GM10847 (cell line): Measurements from ENCODE around the gene LANCL3.

Experiments used
- POLR2A ChIP-seq: IDR thresholded peaks from 2 replicates; pipeline ENCODE4 v1.6.1; 2011; ENCODE audit not compliant: insufficient read length; ENCODE audit errors: extremely low read depth

The LANCL3 gene

DNA sequence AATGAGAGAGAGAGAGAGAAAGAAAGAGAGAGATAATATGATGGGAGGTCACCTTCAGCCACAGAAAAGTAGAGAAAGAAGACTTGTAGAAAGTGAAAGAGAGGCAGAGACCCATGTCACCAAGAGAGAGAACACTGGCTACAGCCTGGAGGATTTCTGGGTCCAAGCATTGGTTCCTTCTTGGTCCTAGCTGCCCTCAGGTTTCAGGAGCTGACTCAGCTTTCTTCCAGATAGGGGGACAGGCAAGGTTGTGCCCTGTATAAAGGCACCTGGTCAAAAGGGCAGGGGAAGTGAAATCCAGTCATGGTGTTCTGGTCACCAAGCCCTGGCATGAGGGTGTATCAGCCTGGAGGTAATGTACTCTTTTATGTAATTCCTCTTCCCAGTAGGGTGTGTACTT is 66.6 kb downstream of the LANCL3 start:
- no peak for TF ChIP-seq POLR2A

DNA sequence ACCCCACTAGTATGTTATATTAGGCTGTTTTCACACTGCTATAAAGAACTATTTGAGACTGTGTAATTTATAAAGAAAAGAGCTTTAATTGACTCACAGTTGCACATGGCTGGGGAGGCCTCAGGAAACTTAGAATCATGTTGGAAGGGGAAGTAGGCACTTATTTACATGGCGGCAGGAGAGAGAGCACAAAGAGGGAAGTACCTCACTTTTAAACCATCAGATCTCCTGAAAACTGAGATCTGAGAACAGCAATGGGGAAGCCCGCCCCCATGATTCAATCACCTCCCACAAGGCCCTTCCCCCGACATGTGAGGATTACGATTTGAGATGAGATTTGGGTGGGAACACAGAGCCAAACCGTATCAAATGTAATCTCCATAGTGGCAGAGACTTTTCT is 68.7 kb downstream of the LANCL3 start:
- no peak for TF ChIP-seq POLR2A

DNA sequence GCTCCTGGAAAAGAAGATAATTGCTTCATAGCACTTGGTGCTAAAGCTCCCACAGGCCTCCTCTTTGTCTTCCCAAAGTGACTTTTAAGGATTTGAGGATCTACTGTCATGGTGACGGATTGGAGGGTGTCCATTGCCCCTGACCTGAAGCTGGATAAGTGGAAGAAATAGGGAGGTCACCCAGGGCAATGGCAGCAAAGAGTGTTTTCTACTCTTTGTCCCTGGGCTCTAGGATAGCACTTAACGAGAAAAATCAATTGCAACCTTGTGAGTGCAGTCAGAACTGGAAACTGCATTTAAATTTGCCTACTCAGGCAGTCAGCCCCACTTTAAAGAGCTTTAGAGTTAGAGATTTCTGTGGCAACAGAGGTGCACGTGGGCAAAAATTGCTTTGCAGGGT is 70.4 kb downstream of the LANCL3 start:
- TF ChIP-seq POLR2A: no peak

DNA sequence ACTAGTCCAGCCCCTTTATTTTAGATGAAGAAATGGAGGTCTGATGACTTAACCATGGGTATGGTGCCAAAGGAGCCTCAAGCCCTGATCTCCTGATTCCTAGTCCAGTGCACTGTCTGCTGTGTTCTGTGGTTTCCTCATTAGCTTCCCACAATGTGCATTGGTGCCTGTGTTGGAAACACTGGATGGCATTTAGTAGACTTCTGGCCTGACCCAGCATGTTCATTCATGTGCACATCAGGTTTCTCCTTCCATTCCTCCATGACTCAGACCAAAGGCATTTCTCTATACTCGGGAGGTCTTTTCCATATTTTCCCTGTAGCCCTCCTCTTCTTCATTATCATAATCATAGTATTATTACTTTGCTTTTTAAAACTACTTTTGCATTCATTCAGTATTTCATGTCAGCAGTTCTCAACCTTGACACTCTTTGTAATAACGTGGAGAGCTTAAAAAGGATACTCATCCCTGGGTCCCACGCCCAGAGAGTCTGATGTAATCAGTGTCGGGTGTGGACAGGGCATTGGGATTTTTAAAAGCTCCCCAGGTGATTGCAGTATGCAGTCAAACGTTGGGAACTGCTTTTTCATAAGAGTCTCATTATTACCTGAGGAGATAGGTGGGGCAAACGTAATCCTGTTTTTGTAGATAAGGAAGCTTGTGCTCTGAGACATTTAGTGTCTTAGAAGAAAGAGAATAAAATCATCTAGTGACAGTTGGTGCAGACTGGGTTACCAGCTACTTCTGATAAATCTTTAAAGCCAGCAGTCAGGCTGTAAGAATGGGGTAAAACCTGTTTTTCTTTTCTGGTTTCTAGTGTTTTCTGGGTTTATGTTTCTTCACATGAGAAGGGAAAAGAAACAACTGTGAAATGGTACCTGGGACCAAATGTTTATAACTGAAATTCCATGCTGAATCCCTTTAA is 73.2 kb downstream of the LANCL3 start:
- no peak for TF ChIP-seq POLR2A

DNA sequence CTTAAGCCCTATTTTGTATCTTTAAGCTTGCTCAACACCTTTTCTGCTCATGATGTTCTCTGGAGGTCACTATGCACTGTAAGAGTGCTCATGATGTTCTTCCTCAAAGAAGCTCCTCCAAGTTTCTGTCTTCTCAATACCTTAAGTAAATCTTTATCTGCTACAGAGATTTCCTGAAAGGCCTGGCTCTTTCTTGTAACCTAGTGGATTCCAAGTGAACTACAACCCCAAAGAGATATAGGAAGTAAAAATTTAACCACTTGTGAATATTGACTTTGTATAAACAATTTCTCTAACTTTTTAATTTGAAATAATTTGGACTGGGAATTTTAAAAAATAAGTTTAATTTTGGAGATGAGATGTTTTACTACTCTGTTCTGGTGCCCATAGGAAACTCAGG is 74.8 kb downstream of the LANCL3 start:
- TF ChIP-seq POLR2A: no peak

DNA sequence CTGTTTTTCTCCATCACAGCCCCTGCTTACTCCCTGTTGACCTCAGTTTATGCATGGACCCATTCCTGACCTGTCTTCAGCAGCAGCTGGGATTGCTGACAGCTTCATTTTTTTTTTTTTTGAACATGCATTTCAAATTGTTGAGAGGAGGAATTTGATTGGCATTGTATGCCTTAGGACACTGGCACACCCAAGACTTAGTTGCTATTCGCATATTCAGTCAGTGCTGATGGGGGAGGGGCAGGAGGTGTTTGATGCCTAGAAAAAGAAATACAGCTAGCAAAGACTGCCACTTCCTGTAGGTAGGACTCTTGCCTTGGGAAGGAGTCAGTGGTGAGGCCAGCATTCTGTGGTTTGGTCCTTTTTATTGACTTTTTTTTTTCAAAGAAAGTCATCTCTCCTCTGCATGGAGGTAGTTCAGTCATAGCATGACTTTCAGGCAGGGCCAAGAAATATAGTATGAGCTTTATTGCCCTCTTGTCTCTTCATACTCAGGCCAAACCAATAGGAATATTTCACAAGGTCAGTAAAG is 80.5 kb downstream of the LANCL3 start:
- TF ChIP-seq POLR2A: no peak

DNA sequence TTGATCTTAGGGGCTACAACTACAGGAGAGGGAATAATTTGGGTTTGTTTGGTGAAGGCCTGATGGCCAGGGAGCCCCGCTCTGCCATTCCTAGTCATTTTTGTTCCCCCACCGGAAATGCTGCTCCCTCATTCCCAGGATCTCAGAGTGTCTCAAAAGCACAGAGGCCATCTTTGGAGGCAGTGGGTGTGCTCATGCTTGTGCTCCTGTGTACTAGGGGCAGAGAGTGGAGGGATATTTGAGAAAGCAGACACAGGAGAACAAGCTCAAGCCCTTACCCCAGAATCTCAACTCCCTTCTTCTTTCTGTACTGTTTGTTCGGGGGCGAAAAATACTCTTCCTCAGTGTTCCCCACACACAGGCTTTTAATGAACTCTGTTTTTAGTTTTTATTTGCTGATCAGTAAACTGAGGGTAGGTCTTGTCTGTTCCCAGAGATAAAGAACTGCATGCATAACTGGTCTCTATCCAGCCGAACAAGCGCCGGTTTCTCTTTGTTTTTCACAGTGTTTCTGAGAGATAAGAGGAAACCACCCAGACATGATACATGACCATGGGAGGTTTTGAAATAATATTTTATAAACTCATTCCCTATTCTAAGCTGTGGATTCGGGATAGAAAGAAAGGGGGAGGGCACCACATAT is 81.2 kb downstream of the LANCL3 start:
- no peak for TF ChIP-seq POLR2A

DNA sequence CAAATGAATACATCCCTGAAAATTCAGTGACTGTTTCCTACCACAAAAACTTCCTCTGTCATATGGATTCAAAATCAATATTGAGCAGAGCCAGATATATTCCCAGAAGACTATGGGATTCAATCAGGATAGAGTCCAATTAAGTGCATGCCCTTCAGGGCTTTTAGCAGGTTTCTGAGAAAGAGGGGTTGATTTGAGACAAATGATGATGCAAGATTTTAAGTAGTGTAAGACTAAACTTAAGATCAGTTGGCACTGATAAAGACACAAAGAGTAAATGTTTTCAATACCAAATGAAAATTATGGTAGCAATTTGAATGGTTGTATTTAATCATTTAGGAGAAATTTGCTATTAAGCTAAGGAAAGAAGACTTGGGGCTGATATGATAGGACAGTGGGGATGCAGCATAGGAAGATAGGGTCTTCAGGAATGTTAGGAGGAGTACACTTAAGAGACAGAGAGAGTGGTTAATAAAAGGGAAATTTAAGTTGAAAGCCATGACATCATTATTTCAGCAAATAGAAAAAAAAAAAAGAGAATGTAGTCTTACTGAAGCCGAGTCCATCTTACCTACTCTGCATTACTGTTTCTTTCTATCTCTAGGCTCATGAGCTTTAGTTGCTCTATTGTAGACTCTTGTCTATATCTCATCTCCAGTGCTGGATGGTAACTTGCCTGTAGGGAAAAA is 82.1 kb downstream of the LANCL3 start:
- no peak for TF ChIP-seq POLR2A

DNA sequence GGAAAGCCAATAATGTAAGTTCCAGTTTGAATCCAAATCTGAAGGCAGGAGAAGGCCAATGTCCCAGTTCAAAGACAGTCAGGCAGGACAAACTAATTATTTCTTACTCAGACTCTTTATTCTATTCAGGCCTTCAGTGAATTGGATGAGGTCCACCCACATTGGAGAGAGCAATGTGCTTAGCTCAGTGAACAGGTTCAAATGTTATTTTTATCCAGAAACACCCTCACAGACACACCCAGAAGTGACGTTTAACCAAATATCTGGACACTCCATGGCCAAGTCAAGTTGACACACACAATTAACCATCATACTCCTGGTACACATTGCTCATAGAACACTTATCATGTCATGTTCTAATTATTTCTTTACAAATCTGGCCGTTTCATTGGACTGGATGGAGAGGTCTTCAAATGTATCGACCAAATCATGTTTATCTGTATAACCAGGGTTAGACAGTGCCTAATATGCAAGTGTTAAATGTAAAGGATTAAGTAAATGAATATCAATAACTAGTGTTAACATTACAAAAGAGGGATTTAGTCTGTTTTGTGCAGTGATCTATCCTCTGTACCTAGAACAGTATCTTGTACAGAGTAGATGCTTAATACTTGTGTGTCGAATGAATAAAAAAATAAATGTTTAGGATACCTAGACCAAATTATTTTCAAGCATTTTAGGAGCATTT is 87.0 kb downstream of the LANCL3 start:
- TF ChIP-seq POLR2A: no peak

DNA sequence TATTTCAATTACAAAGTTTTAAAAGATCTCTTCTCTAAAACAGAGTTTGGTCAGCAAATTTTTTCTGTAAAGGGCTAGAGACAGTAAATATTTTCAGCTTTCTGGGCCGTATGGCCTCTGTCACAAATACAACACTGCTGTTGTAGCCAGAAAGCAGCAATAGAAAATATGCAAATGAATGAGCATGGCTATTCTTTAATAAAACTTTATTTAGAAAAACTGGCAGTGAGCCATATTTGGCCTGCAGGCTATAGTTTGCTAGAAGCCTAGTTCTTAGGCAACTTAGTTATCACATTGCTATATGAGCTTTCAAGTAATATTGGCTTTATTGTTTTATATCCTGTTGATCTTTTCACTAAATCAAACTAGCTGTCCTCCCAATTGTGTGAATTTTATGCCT is 87.6 kb downstream of the LANCL3 start:
- TF ChIP-seq POLR2A: no peak

DNA sequence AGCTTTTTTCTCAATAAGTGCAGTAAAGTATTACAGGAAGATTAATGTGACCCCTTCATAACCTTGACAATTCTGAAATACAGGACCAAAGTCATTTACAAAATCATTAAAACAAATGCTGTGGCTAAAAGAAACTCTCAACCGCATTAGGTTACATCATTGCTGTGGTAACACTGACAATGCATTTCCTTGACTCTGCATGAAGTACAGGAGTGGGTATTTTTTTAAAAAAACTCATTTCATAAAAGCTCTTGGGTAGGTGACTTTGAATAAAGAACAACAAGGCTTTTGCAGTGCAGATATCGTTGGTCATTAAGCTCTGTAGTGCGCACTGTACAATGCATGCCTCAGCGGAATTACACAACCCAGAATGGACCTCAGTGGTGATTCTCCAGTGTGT is 90.7 kb downstream of the LANCL3 start:
- no peak for TF ChIP-seq POLR2A

DNA sequence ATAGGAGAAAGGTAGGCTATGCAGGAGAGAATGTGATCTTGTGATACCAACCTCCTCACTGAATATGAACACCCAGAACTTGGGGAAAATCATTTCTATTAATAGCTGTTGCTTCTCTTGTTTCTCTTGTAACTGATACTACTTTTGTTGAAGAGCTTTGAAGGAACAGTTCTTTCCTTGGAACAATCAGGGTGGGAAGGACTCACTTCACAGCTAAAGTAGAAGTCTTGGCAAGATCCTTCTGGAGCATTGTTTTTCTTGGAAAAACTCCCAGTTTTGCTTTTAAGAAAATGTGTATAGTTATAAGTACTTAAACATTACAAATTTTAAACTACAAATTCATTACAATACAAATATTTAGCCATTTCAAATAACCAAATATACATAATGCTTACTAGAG is 95.1 kb downstream of the LANCL3 start:
- TF ChIP-seq POLR2A: no peak

DNA sequence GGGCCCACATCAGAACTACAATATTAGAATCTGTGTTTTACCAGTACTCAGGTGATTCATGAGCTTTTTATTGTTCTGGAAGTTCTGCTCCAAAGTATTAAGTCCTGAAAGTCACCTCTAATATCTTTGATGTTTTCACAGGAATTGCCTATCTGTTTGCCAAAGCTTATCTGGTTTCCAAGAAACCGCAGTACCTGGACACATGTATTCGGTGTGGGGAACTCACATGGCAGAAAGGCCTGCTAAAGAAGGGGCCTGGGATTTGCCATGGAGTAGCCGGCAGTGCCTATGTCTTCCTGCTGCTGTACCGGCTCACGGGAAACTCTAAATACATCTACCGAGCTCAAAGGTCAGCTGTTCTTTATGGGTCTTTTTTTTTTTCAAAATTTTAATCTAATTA is 95.7 kb downstream of the LANCL3 start:
- TF ChIP-seq POLR2A: no peak

DNA sequence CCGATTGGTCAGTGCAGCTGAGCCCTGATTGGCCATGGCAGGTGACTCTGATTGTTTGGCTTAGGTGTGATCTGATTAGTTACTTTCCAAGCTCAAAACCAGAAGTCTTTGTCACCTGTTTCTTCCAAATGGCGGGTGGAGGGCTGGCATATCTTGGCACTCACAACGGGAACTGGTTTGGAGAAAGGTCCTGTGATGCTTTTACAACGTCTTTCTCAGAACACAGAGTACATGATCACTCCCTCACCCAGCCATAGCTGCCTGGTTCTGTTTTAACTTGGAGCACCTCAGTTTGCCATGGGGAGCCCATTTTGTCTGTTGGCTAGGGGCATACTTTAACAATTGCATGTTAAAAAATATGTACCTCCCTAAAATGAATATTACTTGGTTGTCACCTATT is 101.1 kb downstream of the LANCL3 start:
- no peak for TF ChIP-seq POLR2A

DNA sequence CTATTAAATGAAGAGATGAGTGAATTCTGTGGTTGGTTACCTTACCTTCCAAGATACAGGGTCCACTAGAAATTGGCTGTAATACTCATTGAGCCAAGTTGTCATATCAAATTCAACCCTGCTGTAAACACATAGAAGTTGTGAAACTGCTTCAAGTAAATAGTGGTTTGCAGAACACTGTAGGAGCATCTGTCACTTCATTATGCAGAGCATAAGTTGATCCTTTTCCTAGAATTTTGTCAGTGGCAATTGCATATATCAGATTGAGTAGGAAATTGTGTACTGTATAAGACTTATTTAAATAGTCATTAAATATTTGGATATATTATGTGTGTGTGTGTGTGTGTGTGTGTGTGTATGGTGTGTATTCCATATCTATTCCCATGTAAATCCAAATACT is 105.3 kb downstream of the LANCL3 start:
- no peak for TF ChIP-seq POLR2A
